OCI-LY1 (cell line): ENCODE data around the gene PRSS57.

ENCODE experiments used
- H2AFZ ChIP-seq: fragments of 200-600 bp; sonication (generic), shearing (Covaris generic); 2 replicates; pipeline ENCODE4 v1.6.0; 2014; ENCODE audit warnings: antibody characterized with exemption, mild to moderate bottlenecking, low read length
- H3F3A ChIP-seq: fragments of 200-600 bp; sonication (generic), shearing (Covaris generic); 2 replicates; pipeline ENCODE4 v1.6.0; 2014; ENCODE audit warnings: mild to moderate bottlenecking, antibody characterized with exemption, low read length, moderate library complexity; ENCODE audit not compliant: insufficient read depth
- H3K27ac ChIP-seq: fragments of 200-600 bp; sonication (generic); 2 replicates; pipeline ENCODE4 v1.5.1; 2014; ENCODE audit warnings: low read length, mixed run types, mild to moderate bottlenecking, low read depth; ENCODE audit not compliant: poor library complexity, severe bottlenecking
- H3K27me3 ChIP-seq: fragments of 200-600 bp; sonication (generic); 2 replicates; pipeline ENCODE4 v1.6.0; 2014; ENCODE audit warnings: antibody characterized with exemption, mild to moderate bottlenecking, low read length, moderate library complexity; ENCODE audit not compliant: insufficient read depth
- H3K36me3 ChIP-seq: fragments of 200-600 bp; sonication (generic); 2 replicates; pipeline ENCODE4 v1.6.1; 2014; ENCODE audit warnings: mild to moderate bottlenecking, antibody characterized with exemption, low read length, moderate library complexity, mixed read lengths; ENCODE audit not compliant: insufficient read depth
- H3K4me1 ChIP-seq: fragments of 200-600 bp; sonication (generic); 2 replicates; pipeline ENCODE4 v1.5.1; 2014; ENCODE audit warnings: mild to moderate bottlenecking, low read length, moderate library complexity; ENCODE audit not compliant: insufficient read depth, severe bottlenecking
- H3K4me2 ChIP-seq: fragments of 200-600 bp; sonication (generic), shearing (Covaris generic); 2 replicates; pipeline ENCODE4 v1.6.1; 2014; ENCODE audit warnings: low read length
- H3K4me3 ChIP-seq: fragments of 200-600 bp; sonication (generic); 2 replicates; pipeline ENCODE4 v1.5.1; 2014; ENCODE audit warnings: low read length, low read depth, mild to moderate bottlenecking, mixed read lengths; ENCODE audit not compliant: poor library complexity, severe bottlenecking
- H3K79me2 ChIP-seq: fragments of 200-600 bp; shearing (Covaris generic); 2 replicates; pipeline ENCODE4 v1.6.1; 2016; ENCODE audit warnings: mixed run types, low read length, mixed read lengths; ENCODE audit not compliant: insufficient read depth
- H3K9ac ChIP-seq: fragments of 200-600 bp; sonication (generic), shearing (Covaris generic); 2 replicates; pipeline ENCODE4 v1.6.1; 2014; ENCODE audit warnings: mild to moderate bottlenecking, low read length, mixed read lengths
- H3K9me2 ChIP-seq: fragments of 200-600 bp; sonication (generic), shearing (Covaris generic); 2 replicates; pipeline ENCODE4 v1.6.1; 2014; ENCODE audit warnings: low read depth, mild to moderate bottlenecking, low read length, mixed read lengths
- H3K9me3 ChIP-seq: fragments of 200-600 bp; shearing (Covaris generic); 2 replicates; pipeline ENCODE4 v1.6.1; 2014; ENCODE audit warnings: low read length, mixed read lengths
- H4K20me1 ChIP-seq: fragments of 200-600 bp; sonication (generic), shearing (Covaris generic); 2 replicates; pipeline ENCODE4 v1.6.0; 2016; ENCODE audit warnings: mild to moderate bottlenecking, low read length; ENCODE audit not compliant: insufficient read depth
- CTCF ChIP-seq: fragments of 200-600 bp; sonication (generic), shearing (Covaris generic); IDR thresholded peaks from 2 replicates; pipeline ENCODE4 v1.5.1; 2017; ENCODE audit warnings: mild to moderate bottlenecking, antibody characterized with exemption, low read length, moderate library complexity, mixed read lengths
- EZH2 ChIP-seq: fragments of 200-600 bp; sonication (generic), shearing (Covaris generic); IDR thresholded peaks from 2 replicates; pipeline ENCODE4 v1.8.0; 2017; ENCODE audit warnings: borderline replicate concordance, mixed run types, mild to moderate bottlenecking, antibody characterized with exemption, low read length, moderate library complexity, mixed read lengths

PRSS57 gene

GRCh38 chr19:688214-688613 lies 7.0 kb downstream of the PRSS57 start:
- no peak overlapping the region for H3K9ac ChIP-seq
- no peaks in the 10 kb centered on the region for H3F3A ChIP-seq
- H3K9me2 ChIP-seq = no peaks in the 10 kb centered on the region
- no peak overlapping the region for H3K4me3 ChIP-seq
- H4K20me1 ChIP-seq = no peaks in the 10 kb centered on the region
- no peak overlapping the region for H3K4me2 ChIP-seq
- no peaks in the 10 kb centered on the region for H3K9me3 ChIP-seq
- peaks cover 16% of the 10 kb centered on the region; the same call in 1 of the 2 replicates for H3K27me3 ChIP-seq
- no peaks in the 10 kb centered on the region for H3K4me1 ChIP-seq
- H2AFZ ChIP-seq = no peak overlapping the region
- TF ChIP-seq CTCF = no peak
- TF ChIP-seq EZH2 = no peak
- no peaks in the 10 kb centered on the region for H3K36me3 ChIP-seq
- no peak overlapping the region for H3K27ac ChIP-seq
- no peaks in the 10 kb centered on the region for H3K79me2 ChIP-seq

GRCh38 chr19:687569-688166 lies 7.6 kb downstream of the PRSS57 start:
- Histone ChIP-seq H3K4me3 (no peak overlapping the region), H3K4me2 (no peak overlapping the region), H3K79me2 (no peaks in the 10 kb centered on the region), H3K27me3 (peaks cover 16% of the 10 kb centered on the region; the same call in 1 of the 2 replicates), H3K9me3 (no peaks in the 10 kb centered on the region), H3K4me1 (no peaks in the 10 kb centered on the region), H3K9me2 (no peaks in the 10 kb centered on the region), H3F3A (no peaks in the 10 kb centered on the region), H3K9ac (no peak overlapping the region), H2AFZ (no peak overlapping the region), H3K36me3 (no peaks in the 10 kb centered on the region), H4K20me1 (no peaks in the 10 kb centered on the region), H3K27ac (no peak overlapping the region)
- no peak for TF ChIP-seq CTCF
- TF ChIP-seq EZH2 = no peak

- no peak overlapping the region for H3K9ac ChIP-seq
- no peaks in the 10 kb centered on the region for H3K79me2 ChIP-seq
- H3K27ac ChIP-seq = no peak overlapping the region
Measured at GRCh38 chr19:686589-687297, 8.5 kb downstream of the PRSS57 start.

More at GRCh38 chr19:686589-687297, 8.5 kb downstream of the PRSS57 start:
- Histone ChIP-seq H3K4me3 (no peak overlapping the region), H3K9me2 (no peaks in the 10 kb centered on the region), H3K27me3 (peaks cover 15% of the 10 kb centered on the region; the same call in 1 of the 2 replicates), H3K9me3 (no peaks in the 10 kb centered on the region), H3F3A (no peaks in the 10 kb centered on the region), H3K36me3 (no peaks in the 10 kb centered on the region), H4K20me1 (no peaks in the 10 kb centered on the region), H3K4me2 (no peak overlapping the region), H3K4me1 (no peaks in the 10 kb centered on the region), H2AFZ (no peak overlapping the region)
- TF ChIP-seq CTCF (no peak), EZH2 (no peak)
